ENCODE data around the gene RPGRIP1.
"Not testable (repeated sequence)": the region's sequence is repeated elsewhere in the genome, so short reads cannot be mapped to it uniquely, and the experiment has no call there.

RPGRIP1 gene

GRCh38 chr14:21252149-21252548 is 27.7 kb upstream of the RPGRIP1 start:
- no peak overlapping the region for H3K4me3 ChIP-seq (ENCODE audit: low read depth, low read length)
- no peak for TF ChIP-seq CTCF (IDR thresholded peaks at IDR 0.05; ENCODE audit: borderline replicate concordance, insufficient read depth, low read depth, low read length)

GRCh38 chr14:21255385-21256101 is 24.3 kb upstream of the RPGRIP1 start:
- no peak overlapping the region for H3K4me3 ChIP-seq (ENCODE audit: low read depth, low read length)
- no peak for TF ChIP-seq CTCF (IDR thresholded peaks at IDR 0.05; ENCODE audit: borderline replicate concordance, insufficient read depth, low read depth, low read length)

- not testable (repeated sequence) for H3K4me3 ChIP-seq (ENCODE audit: low read depth, low read length)
Observed at GRCh38 chr14:21256102-21256447, 23.8 kb upstream of the RPGRIP1 start.

GRCh38 chr14:21256539-21257393 is 23.1 kb upstream of the RPGRIP1 start:
- H3K4me3 ChIP-seq (ENCODE audit: low read depth, low read length), result no peak overlapping the region
- TF ChIP-seq CTCF (IDR thresholded peaks at IDR 0.05; ENCODE audit: borderline replicate concordance, insufficient read depth, low read depth, low read length), result no peak

- no peak for TF ChIP-seq CTCF (IDR thresholded peaks at IDR 0.05; ENCODE audit: borderline replicate concordance, insufficient read depth, low read depth, low read length)
- H3K4me3 ChIP-seq (ENCODE audit: low read depth, low read length), result no peak overlapping the region
Observed at GRCh38 chr14:21257394-21257909, 22.4 kb upstream of the RPGRIP1 start.

- no peak overlapping the region for H3K4me3 ChIP-seq (ENCODE audit: low read depth, low read length)
Observed at GRCh38 chr14:21258005-21258888, 21.6 kb upstream of the RPGRIP1 start.

More at GRCh38 chr14:21258005-21258888, 21.6 kb upstream of the RPGRIP1 start:
- no peak for TF ChIP-seq CTCF (IDR thresholded peaks at IDR 0.05; ENCODE audit: borderline replicate concordance, insufficient read depth, low read depth, low read length)

All from GM12875 (cell line).